ENCODE results near the gene RASGRF2. TPM values are rescaled to one million over a fixed set of nuclear protein-coding genes. Genes with fewer than 3 reads are reported as not detected.

Gene RASGRF2
- total RNA-seq, 4 donors from 2014 or later, result 3.6 to 6.3 (median 4.8) TPM

DNA sequence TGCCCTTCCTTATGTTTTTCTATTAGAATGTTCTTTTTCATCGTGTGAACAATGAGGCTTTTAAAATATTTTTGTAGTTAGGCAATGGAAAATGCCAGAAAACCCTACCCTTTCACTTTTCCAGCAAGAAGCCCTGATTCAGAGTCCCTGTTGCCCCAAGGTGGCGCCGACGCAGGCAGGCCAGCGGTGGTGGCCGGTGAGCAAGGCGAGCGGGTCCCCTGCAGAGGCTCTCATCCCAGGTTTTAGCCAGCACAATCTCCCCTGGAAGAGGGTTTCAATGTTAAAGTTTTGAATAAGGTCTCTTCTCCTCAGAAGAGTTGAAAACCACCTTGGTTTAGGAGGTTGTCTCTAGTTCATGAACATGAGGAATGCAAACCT is 232.2 kb downstream of the RASGRF2 start:
- Histone ChIP-seq H3K4me3 (no peak overlapping the region), H3K27ac (no peak overlapping the region), H3K27me3 (no peaks in the 10 kb centered on the region), H3K9me3 (no peaks in the 10 kb centered on the region), H3K36me3 (no peaks in the 10 kb centered on the region), H3K4me1 (peaks cover 4 to 7% of the 10 kb centered on the region in 2 donors)
- ATAC-seq (no peak), DNase-seq (no peak)
- in situ Hi-C loops (cut with MboI; ENCODE audit: low sequenced_read_pairs in 4 of 4), result loop anchor here in 1 of 4 donors (10.0 kb wide), 1 partner anchor 488 kb away; no protein-coding TSS in a partner anchor
- intact Hi-C loops (cut with DNase I; ENCODE audit: low total_unique reads), result loop anchor here (10.0 kb wide), 2 partner anchors 518 to 708 kb away; partner anchors contain the start of gene FAM151B
- TF ChIP-seq POLR2A (IDR thresholded peaks at IDR 0.05), result no peak
- TF ChIP-seq, protein P1, sequence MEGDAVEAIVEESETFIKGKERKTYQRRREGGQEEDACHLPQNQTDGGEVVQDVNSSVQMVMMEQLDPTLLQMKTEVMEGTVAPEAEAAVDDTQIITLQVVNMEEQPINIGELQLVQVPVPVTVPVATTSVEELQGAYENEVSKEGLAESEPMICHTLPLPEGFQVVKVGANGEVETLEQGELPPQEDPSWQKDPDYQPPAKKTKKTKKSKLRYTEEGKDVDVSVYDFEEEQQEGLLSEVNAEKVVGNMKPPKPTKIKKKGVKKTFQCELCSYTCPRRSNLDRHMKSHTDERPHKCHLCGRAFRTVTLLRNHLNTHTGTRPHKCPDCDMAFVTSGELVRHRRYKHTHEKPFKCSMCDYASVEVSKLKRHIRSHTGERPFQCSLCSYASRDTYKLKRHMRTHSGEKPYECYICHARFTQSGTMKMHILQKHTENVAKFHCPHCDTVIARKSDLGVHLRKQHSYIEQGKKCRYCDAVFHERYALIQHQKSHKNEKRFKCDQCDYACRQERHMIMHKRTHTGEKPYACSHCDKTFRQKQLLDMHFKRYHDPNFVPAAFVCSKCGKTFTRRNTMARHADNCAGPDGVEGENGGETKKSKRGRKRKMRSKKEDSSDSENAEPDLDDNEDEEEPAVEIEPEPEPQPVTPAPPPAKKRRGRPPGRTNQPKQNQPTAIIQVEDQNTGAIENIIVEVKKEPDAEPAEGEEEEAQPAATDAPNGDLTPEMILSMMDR (IDR thresholded peaks at IDR 0.05 in 4 of 5, conservative IDR thresholded peaks at IDR 0.05 in 1 of 5), result no peak

DNA sequence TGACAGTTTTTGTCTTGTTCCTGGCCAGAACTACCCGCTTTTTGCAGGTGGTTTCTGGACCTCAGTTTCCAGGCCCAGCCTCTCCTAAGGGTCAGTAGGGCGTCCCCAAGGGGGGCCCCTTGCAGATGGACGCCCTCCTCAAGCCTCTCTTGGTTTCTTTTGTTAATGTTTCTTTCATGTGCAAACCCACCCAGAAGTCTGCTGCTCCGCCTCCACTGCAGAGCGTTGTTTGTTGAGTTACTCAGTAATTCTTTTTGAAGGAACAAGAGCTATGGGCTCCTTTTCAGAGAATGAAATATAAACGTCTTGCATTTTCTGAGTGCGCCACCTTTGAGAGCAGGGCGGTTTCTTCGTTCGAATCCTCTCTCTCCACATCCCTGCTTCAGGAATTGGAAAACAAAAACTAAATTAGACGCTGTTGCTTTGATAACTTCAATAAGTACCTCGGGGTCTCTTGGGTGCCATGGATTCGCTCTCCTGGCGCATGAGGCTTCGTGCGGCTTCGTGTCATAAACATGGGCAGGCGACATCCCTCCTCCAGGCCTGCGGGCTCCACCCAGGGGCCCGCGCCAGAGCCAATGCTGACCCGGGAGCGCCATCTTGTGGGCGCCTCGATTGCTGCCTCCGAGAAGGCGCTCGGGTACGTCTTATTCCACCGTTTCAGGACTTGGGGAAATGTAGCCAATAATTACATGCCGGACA is 234.6 kb downstream of the RASGRF2 start:
- no peak overlapping the region for H3K27ac ChIP-seq
- TF ChIP-seq, protein P1 (IDR thresholded peaks at IDR 0.05 in 4 of 5, conservative IDR thresholded peaks at IDR 0.05 in 1 of 5), result peak; percentile 63 to 90 (median 81)
- no peak for TF ChIP-seq POLR2A (IDR thresholded peaks at IDR 0.05)
- peak; percentile 43 to 74 for DNase-seq
- no peaks in the 10 kb centered on the region for H3K9me3 ChIP-seq
- ATAC-seq, result peak; percentile 85 to 89
- H3K4me3 ChIP-seq, result no peak overlapping the region
- peaks cover 7% of the 10 kb centered on the region in 2 donors for H3K4me1 ChIP-seq
- no peaks in the 10 kb centered on the region for H3K27me3 ChIP-seq
- intact Hi-C loops (cut with DNase I; ENCODE audit: low total_unique reads) (loop anchor here (10.0 kb wide), 2 partner anchors 520 to 710 kb away; partner anchors contain the start of gene FAM151B), in situ Hi-C loops (cut with MboI; ENCODE audit: low sequenced_read_pairs in 4 of 4) (loop anchor here in 1 of 4 donors (10.0 kb wide), 1 partner anchor 490 kb away; no protein-coding TSS in a partner anchor)
- H3K36me3 ChIP-seq, result no peaks in the 10 kb centered on the region

DNA sequence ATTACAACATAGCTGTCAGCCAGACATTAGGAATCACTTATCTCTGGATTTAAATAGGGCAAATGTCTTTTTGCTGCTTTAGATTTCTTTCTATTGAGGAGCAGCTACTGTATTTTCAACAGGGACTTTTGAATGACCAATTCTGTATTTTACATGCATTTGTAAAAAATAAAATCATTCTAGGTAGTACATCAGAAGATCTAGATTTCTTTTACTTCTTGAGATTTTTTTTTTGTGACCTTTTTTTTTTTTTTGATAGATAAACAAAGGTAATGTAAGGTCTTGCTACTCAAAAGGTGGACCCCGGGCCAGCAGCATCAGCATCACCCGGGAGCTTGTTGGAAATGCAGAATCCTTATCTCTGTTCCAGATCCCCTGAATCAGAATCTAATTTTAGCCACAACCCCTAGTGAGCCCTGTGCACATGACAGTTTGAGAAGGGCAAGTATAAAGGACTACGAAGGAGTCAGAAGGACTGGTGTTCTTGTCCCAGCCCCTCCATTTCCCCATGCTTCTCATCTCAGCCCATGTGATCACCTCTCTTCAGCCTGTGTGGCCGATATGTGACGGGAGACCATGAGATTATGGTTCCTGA is 235.3 kb downstream of the RASGRF2 start:
- Histone ChIP-seq H3K9me3 (no peaks in the 10 kb centered on the region), H3K4me3 (no peak overlapping the region)

DNA sequence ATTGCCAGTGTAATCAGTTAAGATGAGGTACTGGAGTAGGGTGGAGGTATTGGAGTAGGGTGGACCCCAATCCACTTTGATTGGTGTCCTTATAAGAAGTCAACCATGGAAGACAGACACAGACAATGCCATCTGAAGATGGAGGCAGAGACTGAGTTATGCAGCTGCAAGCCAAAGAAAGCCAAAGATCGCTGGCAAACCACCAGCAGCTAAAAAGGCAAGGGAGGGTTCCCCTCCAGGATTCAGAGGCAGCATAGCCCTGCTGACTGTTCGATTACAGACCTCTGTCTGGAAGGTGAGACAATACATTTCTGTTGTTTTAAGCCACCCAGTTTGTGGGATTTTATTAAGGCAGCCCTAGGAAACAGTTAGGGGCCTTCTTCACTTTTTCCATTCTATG is 242.5 kb downstream of the RASGRF2 start:
- TF ChIP-seq, protein P1 (IDR thresholded peaks at IDR 0.05 in 4 of 5, conservative IDR thresholded peaks at IDR 0.05 in 1 of 5), result no peak
- no peak for TF ChIP-seq POLR2A (IDR thresholded peaks at IDR 0.05)
- in situ Hi-C loops (cut with MboI; ENCODE audit: low sequenced_read_pairs in 4 of 4) (no loop called here), intact Hi-C loops (cut with DNase I; ENCODE audit: low total_unique reads) (no loop called here)
- no peaks in the 10 kb centered on the region for H3K27me3 ChIP-seq
- ATAC-seq, result no peak
- no peak for DNase-seq
- peaks cover 3% of the 10 kb centered on the region in 2 donors for H3K4me1 ChIP-seq
- H3K36me3 ChIP-seq, result no peaks in the 10 kb centered on the region
- no peak overlapping the region for H3K27ac ChIP-seq
- no peaks in the 10 kb centered on the region for H3K9me3 ChIP-seq
- no peak overlapping the region for H3K4me3 ChIP-seq

More for the DNA sequence above, 235.3 kb downstream of the RASGRF2 start:
- H3K27me3 ChIP-seq, result no peaks in the 10 kb centered on the region
- peaks cover 7% of the 10 kb centered on the region in 2 donors for H3K4me1 ChIP-seq
- H3K36me3 ChIP-seq, result no peaks in the 10 kb centered on the region
- DNase-seq (peak in 1 of 2 donors; percentile 49), ATAC-seq (peak; percentile 92 to 98)
- intact Hi-C loops (cut with DNase I; ENCODE audit: low total_unique reads), result loop anchor here (10.0 kb wide), 2 partner anchors 521 to 711 kb away; partner anchors contain the start of gene FAM151B
- in situ Hi-C loops (cut with MboI; ENCODE audit: low sequenced_read_pairs in 4 of 4), result loop anchor here in 1 of 4 donors (10.0 kb wide), 1 partner anchor 491 kb away; no protein-coding TSS in a partner anchor
- H3K27ac ChIP-seq, result peak overlapping the region in 1 of 4 donors; percentile 25
- TF ChIP-seq POLR2A (IDR thresholded peaks at IDR 0.05), result no peak
- TF ChIP-seq, protein P1 (IDR thresholded peaks at IDR 0.05 in 4 of 5, conservative IDR thresholded peaks at IDR 0.05 in 1 of 5), result no peak
